Neural crest cell (in vitro differentiated cells): ENCODE results near the gene LRRK1. TPM values are rescaled to one million over a fixed set of nuclear protein-coding genes. Genes with fewer than 3 reads are reported as not detected.

ENCODE experiments used
- DNase-seq: peaks from one replicate; pipeline ENCODE4 v3.0.0; 2021; ENCODE audit warnings: low read depth, mixed read lengths, low spot score
- H3K27ac Mint-ChIP-seq: one replicate; pipeline ENCODE4 v1.8.0; 2021; ENCODE audit warnings: mild to moderate bottlenecking, mixed read lengths; ENCODE audit not compliant: unreplicated experiment
- H3K27me3 Mint-ChIP-seq: 2 replicates; pipeline ENCODE4 v1.8.0; 2021; ENCODE audit warnings: low read depth, mild to moderate bottlenecking, mixed read lengths
- H3K36me3 Mint-ChIP-seq: 2 replicates; pipeline ENCODE4 v1.8.0; 2021; ENCODE audit warnings: low read depth, mild to moderate bottlenecking, mixed read lengths
- H3K4me1 Mint-ChIP-seq: 2 replicates; pipeline ENCODE4 v1.8.0; 2021; ENCODE audit warnings: mixed read lengths
- H3K4me3 Mint-ChIP-seq: one replicate; pipeline ENCODE4 v1.8.0; 2021; ENCODE audit warnings: mild to moderate bottlenecking, mixed read lengths
- H3K9me3 Mint-ChIP-seq: 2 replicates; pipeline ENCODE4 v1.8.0; 2021; ENCODE audit warnings: mixed read lengths
- CTCF ChIP-seq: fragments of 200-600 bp; sonication (generic); conservative IDR thresholded peaks from 2 replicates; pipeline ENCODE4 v1.5.0; 2021; ENCODE audit warnings: antibody characterized with exemption, mild to moderate bottlenecking
- total RNA-seq: library from RNA; stranded (reverse); gene quantifications from 2 replicates; pipeline ENCODE4 v1.2.1, GENCODE V29; 2021

LRRK1 gene
- total RNA-seq, 1 donor from 2014 or later: 1.7 TPM

- H3K36me3 Mint-ChIP-seq: no peaks in the 10 kb centered on the region
- H3K9me3 Mint-ChIP-seq: no peaks in the 10 kb centered on the region
- no peak overlapping the region for H3K27ac Mint-ChIP-seq
- TF ChIP-seq CTCF: no peak
- no peaks in the 10 kb centered on the region for H3K4me1 Mint-ChIP-seq
- no peak for DNase-seq
- H3K27me3 Mint-ChIP-seq: no peaks in the 10 kb centered on the region
- H3K4me3 Mint-ChIP-seq: no peak overlapping the region
Measured at GRCh38 chr15:100939791-100940190, 20.6 kb downstream of the LRRK1 start.

- Mint-ChIP-seq H3K4me3 (no peak overlapping the region), H3K9me3 (no peaks in the 10 kb centered on the region), H3K27me3 (no peaks in the 10 kb centered on the region), H3K4me1 (no peaks in the 10 kb centered on the region), H3K36me3 (no peaks in the 10 kb centered on the region), H3K27ac (no peak overlapping the region)
- DNase-seq: no peak
- no peak for TF ChIP-seq CTCF
Measured at GRCh38 chr15:100940767-100941379, 21.7 kb downstream of the LRRK1 start.

- Mint-ChIP-seq H3K4me1 (no peaks in the 10 kb centered on the region), H3K27me3 (no peaks in the 10 kb centered on the region), H3K9me3 (no peaks in the 10 kb centered on the region), H3K36me3 (no peaks in the 10 kb centered on the region), H3K27ac (no peak overlapping the region), H3K4me3 (no peak overlapping the region)
- no peak for TF ChIP-seq CTCF
- DNase-seq: no peak
Measured at GRCh38 chr15:100941536-100941935, 22.4 kb downstream of the LRRK1 start.

- no peak for DNase-seq
- TF ChIP-seq CTCF: no peak
Measured at GRCh38 chr15:100942656-100943425, 23.7 kb downstream of the LRRK1 start.

GRCh38 chr15:100944244-100944895 lies 25.2 kb downstream of the LRRK1 start:
- no peak for TF ChIP-seq CTCF
- Mint-ChIP-seq H3K9me3 (no peaks in the 10 kb centered on the region), H3K4me3 (no peak overlapping the region), H3K27me3 (no peaks in the 10 kb centered on the region), H3K36me3 (no peaks in the 10 kb centered on the region), H3K27ac (no peak overlapping the region), H3K4me1 (peaks cover 9% of the 10 kb centered on the region)
- DNase-seq: no peak

More at GRCh38 chr15:100942656-100943425, 23.7 kb downstream of the LRRK1 start:
- H3K27ac Mint-ChIP-seq: no peak overlapping the region
- H3K27me3 Mint-ChIP-seq: no peaks in the 10 kb centered on the region
- H3K4me1 Mint-ChIP-seq: peaks cover 5% of the 10 kb centered on the region
- H3K4me3 Mint-ChIP-seq: no peak overlapping the region
- H3K9me3 Mint-ChIP-seq: no peaks in the 10 kb centered on the region
- H3K36me3 Mint-ChIP-seq: no peaks in the 10 kb centered on the region
